HepG2 (cell line): ENCODE measurements around the gene SPI1. TPM values are rescaled to one million over a fixed set of nuclear protein-coding genes. Genes with fewer than 3 reads are reported as not detected.
A peak's percentile ranks its signal among the peaks of the same experiment; 100 is the strongest.

Experiments used
- AHDC1 ChIP-seq: sonication (generic); formaldehyde crosslinking; IDR thresholded peaks from 2 replicates; pipeline ENCODE4 v1.5.1; 2020; ENCODE audit warnings: mild to moderate bottlenecking, missing genetic modification reagents, borderline replicate concordance
- CEBPB ChIP-seq: IDR thresholded peaks from 2 replicates; pipeline ENCODE4 v1.6.1; 2011; ENCODE audit warnings: low read depth, low read length, improper control_type of control experiment, borderline replicate concordance
- DMTF1 ChIP-seq: sonication (generic); formaldehyde crosslinking; IDR thresholded peaks from 2 replicates; pipeline ENCODE4 v1.4.0; 2020; ENCODE audit warnings: mild to moderate bottlenecking, missing genetic modification reagents
- KDM5A ChIP-seq: fragments of 200-600 bp; sonication (generic); IDR thresholded peaks from 2 replicates; pipeline ENCODE4 v1.7.0; 2018; ENCODE audit warnings: antibody characterized with exemption, mild to moderate bottlenecking, low read length, borderline replicate concordance
- MTF2 ChIP-seq: sonication (generic); formaldehyde crosslinking; IDR thresholded peaks from 2 replicates; pipeline ENCODE4 v1.5.0; 2020; ENCODE audit warnings: missing genetic modification reagents, borderline replicate concordance
- PRMT3 ChIP-seq: sonication (generic); formaldehyde crosslinking; IDR thresholded peaks from 2 replicates; pipeline ENCODE4 v1.8.1; 2022; ENCODE audit warnings: low read depth, mild to moderate bottlenecking, moderate library complexity, missing genetic modification reagents, borderline replicate concordance
- RERE ChIP-seq: IDR thresholded peaks from 2 replicates; pipeline ENCODE4 v1.6.1; 2016; ENCODE audit warnings: low read depth, missing genetic modification reagents, missing compliant biosample characterization
- TFAP4 ChIP-seq: sonication (generic); IDR thresholded peaks from 2 replicates; pipeline ENCODE4 v1.6.1; 2016; ENCODE audit warnings: low read depth, borderline replicate concordance
- TGIF2 ChIP-seq: IDR thresholded peaks from 2 replicates; pipeline ENCODE4 v1.6.1; 2016; ENCODE audit warnings: control low read depth, missing compliant biosample characterization
- TRIM24 ChIP-seq: sonication (generic); formaldehyde crosslinking; IDR thresholded peaks from 2 replicates; pipeline ENCODE4 v1.8.0; 2022; ENCODE audit warnings: mild to moderate bottlenecking, missing genetic modification reagents
- ZNF205 ChIP-seq: IDR thresholded peaks from 2 replicates; pipeline ENCODE4 v1.6.1; 2018; ENCODE audit warnings: missing biosample characterization, missing genetic modification reagents
- ZNF530 ChIP-seq: sonication (generic); formaldehyde crosslinking; IDR thresholded peaks from 2 replicates; pipeline ENCODE4 v1.5.0; 2020; ENCODE audit warnings: low read depth, mild to moderate bottlenecking, missing genetic modification reagents
- ZNF569 ChIP-seq: sonication (generic); formaldehyde crosslinking; IDR thresholded peaks from 2 replicates; pipeline ENCODE4 v1.5.0; 2020; ENCODE audit warnings: mild to moderate bottlenecking, missing genetic modification reagents, moderate library complexity, borderline replicate concordance
- ZNF652 ChIP-seq: IDR thresholded peaks from 2 replicates; pipeline ENCODE4 v1.6.1; 2016; ENCODE audit warnings: low read depth, borderline replicate concordance
- polyA plus RNA-seq, 8 experiments: library from polyadenylated mRNA; depleted of rRNA in 3 of 8; stranded (reverse) in 7 of 8; unstranded in 1 of 8; fragments of >200 nt; fragmentation: Illumina TruSeq in 4 of 8; extraction: Trizol in 4 of 8; gene quantifications; 2 replicates each; pipeline versions ENCODE4 v1.2.1 to v1.2.3, GENCODE V29; 2011 to 2016; ENCODE audit warnings: low read depth in 4 of 8, missing spikeins in 1 of 8, mixed read lengths in 1 of 8; ENCODE audit not compliant: insufficient read depth in 1 of 8
- total RNA-seq, 5 experiments: library from RNA; depleted of rRNA; stranded (reverse); fragments of >200 nt; fragmentation: Illumina TruSeq; extraction: Trizol; gene quantifications; 2 replicates each; pipeline ENCODE4 v1.2.3, GENCODE V29; 2016; ENCODE audit warnings: low read depth in 1 of 5

SPI1 gene
- total and polyA plus RNA-seq, 2 of the 13 experiments (the other 11 are each of a cell fraction or from before 2014, with no cell fraction given), result not detected

GRCh38 chr11:47348859-47349258, 29.5 kb downstream of the SPI1 start (continued):
- TF ChIP-seq RERE (CRISPR knock-in tag), result no peak
- no peak for TF ChIP-seq PRMT3 (CRISPR knock-in tag)
- no peak for TF ChIP-seq ZNF205 (CRISPR knock-in tag)
- TF ChIP-seq TGIF2 (CRISPR knock-in tag), result 0 out of 2 replicates have a peak, but pooled peaks have one; percentile 23
- TF ChIP-seq TFAP4, result no peak
- TF ChIP-seq ZNF569 (CRISPR knock-in tag), result no peak
- TF ChIP-seq MTF2 (CRISPR knock-in tag), result no peak
- no peak for TF ChIP-seq AHDC1 (CRISPR knock-in tag)
- peak; percentile 64; the same call in 1 of the 2 replicates for TF ChIP-seq ZNF652 (CRISPR knock-in tag)
- TF ChIP-seq DMTF1 (CRISPR knock-in tag), result no peak
- no peak for TF ChIP-seq KDM5A
- no peak for TF ChIP-seq TRIM24
- peak; percentile 65; the same call in 1 of the 2 replicates for TF ChIP-seq CEBPB
- no peak for TF ChIP-seq ZNF530 (CRISPR knock-in tag)
